WTC11 (cell line): ENCODE measurements around the gene CCR6.

Experiments
- ELF4 ChIP-seq: sonication (generic); formaldehyde crosslinking; IDR thresholded peaks from 2 replicates; pipeline ENCODE4 v1.8.1; 2022; ENCODE audit warnings: low read depth, mild to moderate bottlenecking, moderate library complexity, missing genetic modification reagents
- MAX ChIP-seq: sonication (generic); formaldehyde crosslinking; IDR thresholded peaks from 2 replicates; pipeline ENCODE4 v1.8.0; 2022; ENCODE audit warnings: mild to moderate bottlenecking, missing genetic modification reagents
- TF ChIP-seq, protein P1 (sequence below): fragments of 200-600 bp; IDR thresholded peaks from 2 replicates; pipeline ENCODE4 v1.8.0; 2022; ENCODE audit warnings: antibody characterized with exemption

- TF ChIP-seq MAX (CRISPR knock-in tag) (no peak), ELF4 (no peak)
- TF ChIP-seq, protein P1, sequence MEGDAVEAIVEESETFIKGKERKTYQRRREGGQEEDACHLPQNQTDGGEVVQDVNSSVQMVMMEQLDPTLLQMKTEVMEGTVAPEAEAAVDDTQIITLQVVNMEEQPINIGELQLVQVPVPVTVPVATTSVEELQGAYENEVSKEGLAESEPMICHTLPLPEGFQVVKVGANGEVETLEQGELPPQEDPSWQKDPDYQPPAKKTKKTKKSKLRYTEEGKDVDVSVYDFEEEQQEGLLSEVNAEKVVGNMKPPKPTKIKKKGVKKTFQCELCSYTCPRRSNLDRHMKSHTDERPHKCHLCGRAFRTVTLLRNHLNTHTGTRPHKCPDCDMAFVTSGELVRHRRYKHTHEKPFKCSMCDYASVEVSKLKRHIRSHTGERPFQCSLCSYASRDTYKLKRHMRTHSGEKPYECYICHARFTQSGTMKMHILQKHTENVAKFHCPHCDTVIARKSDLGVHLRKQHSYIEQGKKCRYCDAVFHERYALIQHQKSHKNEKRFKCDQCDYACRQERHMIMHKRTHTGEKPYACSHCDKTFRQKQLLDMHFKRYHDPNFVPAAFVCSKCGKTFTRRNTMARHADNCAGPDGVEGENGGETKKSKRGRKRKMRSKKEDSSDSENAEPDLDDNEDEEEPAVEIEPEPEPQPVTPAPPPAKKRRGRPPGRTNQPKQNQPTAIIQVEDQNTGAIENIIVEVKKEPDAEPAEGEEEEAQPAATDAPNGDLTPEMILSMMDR, result no peak
Observed at GRCh38 chr6:167124753-167125152, 1.9 kb downstream of the CCR6 start.
